SK-N-SH (cell line): ENCODE measurements around the gene CLEC16A. TPM values are rescaled to one million over a fixed set of nuclear protein-coding genes. Genes with fewer than 3 reads are reported as not detected.

ENCODE experiments used
- CTCF ChIA-PET: fragments of 300-600, 350-600 bp; formaldehyde crosslinking; extraction: SDS; loops from one replicate; lab custom pipeline; 2021; lab: Yijun Ruan, JAX
- POLR2A ChIA-PET: fragments of 350-600 bp; sonication (Branson Sonifier 250); formaldehyde crosslinking; extraction: SDS; loops from one replicate; lab custom pipeline; 2020; ENCODE audit warnings: antibody characterized with exemption, inconsistent platforms; lab: Yijun Ruan, JAX
- DNase-seq: peaks from one replicate; pipeline ENCODE4 v3.0.0; 2012
- H2AFZ ChIP-seq: fragments of 200-600 bp; sonication (generic); 2 replicates; pipeline ENCODE4 v1.8.1; 2016; ENCODE audit warnings: antibody characterized with exemption, mild to moderate bottlenecking, low read depth
- H3F3A ChIP-seq: fragments of 200-600 bp; sonication (generic); replicated peaks from 2 replicates; pipeline ENCODE3; 2016; ENCODE audit warnings: antibody characterized with exemption, mild to moderate bottlenecking; ENCODE audit not compliant: insufficient read depth
- H3K27ac ChIP-seq, 2 experiments: fragments of 200-500 bp in 1 of 2; fragments of 200-600 bp in 1 of 2; sonication (Bioruptor generic) in 1 of 2; sonication (generic), shearing (Covaris generic) in 1 of 2; 2 replicates each; pipeline versions ENCODE4 v1.5.1 to v1.6.1; 2014 to 2016; ENCODE audit warnings: low read depth in 2 of 2, inconsistent platforms in 1 of 2, low read length in 1 of 2, mild to moderate bottlenecking in 1 of 2, mixed read lengths in 1 of 2
- H3K27me3 ChIP-seq: fragments of 200-600 bp; sonication (generic), shearing (Covaris generic); 2 replicates; pipeline ENCODE4 v1.6.1; 2016; ENCODE audit warnings: mixed run types; ENCODE audit not compliant: insufficient read depth
- H3K36me3 ChIP-seq, 2 experiments: fragments of 200-500 bp in 1 of 2; fragments of 200-600 bp in 1 of 2; sonication (Bioruptor generic) in 1 of 2; sonication (generic) in 1 of 2; replicated peaks in 1 of 2; 2 replicates each; pipeline versions ENCODE3 to v1.5.1; 2014 to 2016; ENCODE audit warnings: low read length in 1 of 2, mild to moderate bottlenecking in 1 of 2; ENCODE audit not compliant: insufficient read depth in 2 of 2, control insufficient read depth in 1 of 2
- H3K4me1 ChIP-seq, 2 experiments: fragments of 200-500 bp in 1 of 2; fragments of 200-600 bp in 1 of 2; sonication (Bioruptor generic) in 1 of 2; sonication (generic), shearing (Covaris generic) in 1 of 2; 2 replicates each; pipeline versions ENCODE4 v1.5.1 to v1.6.1; 2014 to 2016; ENCODE audit warnings: low read depth in 1 of 2, low read length in 1 of 2, mixed run types in 1 of 2; ENCODE audit not compliant: insufficient read depth in 2 of 2, control insufficient read depth in 1 of 2
- H3K4me2 ChIP-seq: fragments of 200-600 bp; sonication (generic), shearing (Covaris generic); 2 replicates; pipeline ENCODE4 v1.6.1; 2017; ENCODE audit warnings: mixed run types
- H3K4me3 ChIP-seq, 2 experiments: fragments of 200-500 bp in 1 of 2; fragments of 200-600 bp in 1 of 2; sonication (Bioruptor generic) in 1 of 2; sonication (generic), shearing (Covaris generic) in 1 of 2; 2 replicates each; pipeline versions ENCODE4 v1.5.1 to v1.8.1; 2014 to 2016; ENCODE audit warnings: low read depth in 2 of 2, inconsistent platforms in 1 of 2, low read length in 1 of 2, mild to moderate bottlenecking in 1 of 2, mixed read lengths in 1 of 2, moderate library complexity in 1 of 2
- H3K79me2 ChIP-seq: fragments of 200-600 bp; sonication (generic); 2 replicates; pipeline ENCODE4 v1.8.1; 2017; ENCODE audit warnings: mild to moderate bottlenecking; ENCODE audit not compliant: insufficient read depth
- H3K9ac ChIP-seq: fragments of 200-600 bp; sonication (generic); 2 replicates; pipeline ENCODE4 v1.6.1; 2017; ENCODE audit warnings: mixed run types
- H3K9me2 ChIP-seq: fragments of 200-600 bp; sonication (generic); 2 replicates; pipeline ENCODE4 v1.6.1; 2017; ENCODE audit warnings: mixed run types
- H3K9me3 ChIP-seq: fragments of 200-600 bp; sonication (generic); 2 replicates; pipeline ENCODE4 v1.6.1; 2017; ENCODE audit warnings: mixed run types, mild to moderate bottlenecking, moderate library complexity
- H4K20me1 ChIP-seq: fragments of 200-600 bp; sonication (generic); 2 replicates; pipeline ENCODE4 v1.6.1; 2017; ENCODE audit warnings: mild to moderate bottlenecking, mixed run types; ENCODE audit not compliant: insufficient read depth
- CHD2 ChIP-seq: fragments of 150-350 bp; IDR thresholded peaks from 2 replicates; pipeline ENCODE4 v1.6.1; 2018; ENCODE audit warnings: low read length; ENCODE audit not compliant: partially characterized antibody
- ELF1 ChIP-seq: IDR thresholded peaks from 2 replicates; pipeline ENCODE4 v1.4.0; 2012
- EP300 ChIP-seq, 2 experiments: IDR thresholded peaks; 2 replicates each; pipeline versions ENCODE4 v1.4.0 to v1.6.1; 2012; ENCODE audit warnings: borderline replicate concordance in 1 of 2, low read depth in 1 of 2, low read length in 1 of 2
- GABPA ChIP-seq: IDR thresholded peaks from 2 replicates; pipeline ENCODE4 v1.4.0; 2012; ENCODE audit warnings: low read depth, mild to moderate bottlenecking
- IRF3 ChIP-seq: fragments of 150-350 bp; IDR thresholded peaks from 2 replicates; pipeline ENCODE4 v1.6.1; 2016; ENCODE audit warnings: mild to moderate bottlenecking, low read depth, low read length
- MEF2A ChIP-seq: IDR thresholded peaks from 2 replicates; pipeline ENCODE4 v1.4.0; 2012; ENCODE audit warnings: low read depth, borderline replicate concordance
- MXI1 ChIP-seq: IDR thresholded peaks from 2 replicates; pipeline ENCODE4 v1.6.1; 2012; ENCODE audit warnings: mild to moderate bottlenecking, low read depth, low read length, improper control_type of control experiment
- NFIC ChIP-seq: IDR thresholded peaks from 2 replicates; pipeline ENCODE4 v1.4.0; 2012; ENCODE audit warnings: borderline replicate concordance
- NRF1 ChIP-seq: IDR thresholded peaks from 2 replicates; pipeline ENCODE4 v1.6.1; 2012; ENCODE audit warnings: low read depth, mild to moderate bottlenecking, low read length
- PBX3 ChIP-seq: IDR thresholded peaks from 2 replicates; pipeline ENCODE4; 2012
- RFX5 ChIP-seq: IDR thresholded peaks from 2 replicates; pipeline ENCODE4 v1.6.1; 2012; ENCODE audit warnings: mild to moderate bottlenecking, improper control_type of control experiment, low read length
- SIN3A ChIP-seq: IDR thresholded peaks from 2 replicates; pipeline ENCODE4 v1.6.1; 2012; ENCODE audit warnings: low read depth, mild to moderate bottlenecking, low read length, moderate library complexity, borderline replicate concordance
- SMC3 ChIP-seq: IDR thresholded peaks from 2 replicates; pipeline ENCODE4 v1.6.1; 2012; ENCODE audit warnings: low read depth, low read length, improper control_type of control experiment
- TAF1 ChIP-seq: IDR thresholded peaks from 2 replicates; pipeline ENCODE4 v1.6.1; 2012; ENCODE audit warnings: low read depth, mild to moderate bottlenecking, low read length, moderate library complexity, borderline replicate concordance
- TEAD4 ChIP-seq: IDR thresholded peaks from 2 replicates; pipeline ENCODE4 v1.4.0; 2012; ENCODE audit warnings: mild to moderate bottlenecking, borderline replicate concordance; ENCODE audit not compliant: insufficient read depth
- USF2 ChIP-seq: fragments of 150-350 bp; IDR thresholded peaks from 2 replicates; pipeline ENCODE4 v1.6.1; 2017; ENCODE audit warnings: antibody characterized with exemption, low read length, low read depth, borderline replicate concordance
- YY1 ChIP-seq: IDR thresholded peaks from 2 replicates; pipeline ENCODE4 v1.4.0; 2012; ENCODE audit warnings: low read depth, mild to moderate bottlenecking
- WGBS: methylation state at CpG from one replicate; pipeline ENCODE4 v1.1.6; 2017; ENCODE audit warnings: low lambda C conversion rate; 5-methylcytosine and 5-hydroxymethylcytosine counted together
- polyA plus RNA-seq, 3 experiments: library from polyadenylated mRNA; depleted of rRNA; stranded (reverse); fragments of >200 nt; gene quantifications; 2 replicates each; pipeline ENCODE4 v1.2.3, GENCODE V29; 2012
- TF ChIP-seq, protein P1 (sequence below): IDR thresholded peaks from 2 replicates; pipeline ENCODE4 v1.6.1; 2012; ENCODE audit warnings: mild to moderate bottlenecking, low read depth, low read length, moderate library complexity
- TF ChIP-seq, protein P2 (sequence below): IDR thresholded peaks from 2 replicates; pipeline ENCODE4 v1.4.0; 2012; ENCODE audit warnings: low read depth, borderline replicate concordance
- TF ChIP-seq, protein P3 (sequence below): IDR thresholded peaks from 2 replicates; pipeline ENCODE4 v1.4.0; 2012; ENCODE audit warnings: low read depth

Gene CLEC16A
- polyA plus RNA-seq, 1 of the 3 experiments (the other 2 are of a cell fraction) = 13.7 TPM

DNA sequence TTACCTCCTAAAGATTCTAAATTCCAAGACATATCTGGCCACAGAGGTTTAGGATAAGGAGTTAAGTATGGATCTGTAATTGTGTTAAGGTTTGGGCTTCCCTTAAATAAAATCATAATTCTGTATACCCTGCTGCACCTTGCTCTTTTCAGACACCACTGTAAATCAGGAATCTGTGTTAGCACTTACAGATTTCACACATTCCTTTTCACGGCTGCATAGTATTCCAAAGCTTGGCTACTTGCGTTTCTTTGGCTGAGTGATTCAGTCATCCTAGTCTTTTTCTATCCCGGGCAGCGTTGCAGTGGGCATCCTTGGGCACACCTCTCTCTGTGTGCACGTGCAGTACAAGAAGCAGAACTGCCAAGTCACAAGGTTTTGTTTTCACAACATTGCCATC lies 205.8 kb downstream of the CLEC16A start:
- Histone ChIP-seq H3K9me2 (no peaks in the 10 kb centered on the region), H3F3A (peaks cover 4% of the 10 kb centered on the region), H3K4me3 (no peak overlapping the region), H3K4me2 (no peak overlapping the region), H3K27me3 (no peaks in the 10 kb centered on the region), H3K9me3 (no peaks in the 10 kb centered on the region), H3K27ac (no peak overlapping the region), H4K20me1 (no peaks in the 10 kb centered on the region), H3K4me1 (peaks cover 2 to 24% of the 10 kb centered on the region in 2 experiments; a peak in 2 of 4 replicates), H3K79me2 (no peaks in the 10 kb centered on the region), H2AFZ (no peak overlapping the region), H3K9ac (no peak overlapping the region), H3K36me3 (no peaks in the 10 kb centered on the region)
- no peak for DNase-seq
- WGBS = 95% methylated on average over 5 of the region's 5 CpGs
- ChIA-PET CTCF (no interaction called here), POLR2A (no interaction called here)
- TF ChIP-seq YY1 (no peak), PBX3 (no peak), NRF1 (no peak), MEF2A (no peak), MXI1 (no peak), GABPA (no peak), SIN3A (no peak), NFIC (no peak), SMC3 (no peak), TEAD4 (no peak), TAF1 (no peak), CHD2 (no peak), RFX5 (no peak), ELF1 (no peak), USF2 (no peak), EP300 (IDR thresholded peaks at IDR 0.05; ENCODE audit: borderline replicate concordance in 1 of 2, low read depth in 1 of 2, low read length in 1 of 2) (no peak), IRF3 (no peak)
- TF ChIP-seq, protein P1, sequence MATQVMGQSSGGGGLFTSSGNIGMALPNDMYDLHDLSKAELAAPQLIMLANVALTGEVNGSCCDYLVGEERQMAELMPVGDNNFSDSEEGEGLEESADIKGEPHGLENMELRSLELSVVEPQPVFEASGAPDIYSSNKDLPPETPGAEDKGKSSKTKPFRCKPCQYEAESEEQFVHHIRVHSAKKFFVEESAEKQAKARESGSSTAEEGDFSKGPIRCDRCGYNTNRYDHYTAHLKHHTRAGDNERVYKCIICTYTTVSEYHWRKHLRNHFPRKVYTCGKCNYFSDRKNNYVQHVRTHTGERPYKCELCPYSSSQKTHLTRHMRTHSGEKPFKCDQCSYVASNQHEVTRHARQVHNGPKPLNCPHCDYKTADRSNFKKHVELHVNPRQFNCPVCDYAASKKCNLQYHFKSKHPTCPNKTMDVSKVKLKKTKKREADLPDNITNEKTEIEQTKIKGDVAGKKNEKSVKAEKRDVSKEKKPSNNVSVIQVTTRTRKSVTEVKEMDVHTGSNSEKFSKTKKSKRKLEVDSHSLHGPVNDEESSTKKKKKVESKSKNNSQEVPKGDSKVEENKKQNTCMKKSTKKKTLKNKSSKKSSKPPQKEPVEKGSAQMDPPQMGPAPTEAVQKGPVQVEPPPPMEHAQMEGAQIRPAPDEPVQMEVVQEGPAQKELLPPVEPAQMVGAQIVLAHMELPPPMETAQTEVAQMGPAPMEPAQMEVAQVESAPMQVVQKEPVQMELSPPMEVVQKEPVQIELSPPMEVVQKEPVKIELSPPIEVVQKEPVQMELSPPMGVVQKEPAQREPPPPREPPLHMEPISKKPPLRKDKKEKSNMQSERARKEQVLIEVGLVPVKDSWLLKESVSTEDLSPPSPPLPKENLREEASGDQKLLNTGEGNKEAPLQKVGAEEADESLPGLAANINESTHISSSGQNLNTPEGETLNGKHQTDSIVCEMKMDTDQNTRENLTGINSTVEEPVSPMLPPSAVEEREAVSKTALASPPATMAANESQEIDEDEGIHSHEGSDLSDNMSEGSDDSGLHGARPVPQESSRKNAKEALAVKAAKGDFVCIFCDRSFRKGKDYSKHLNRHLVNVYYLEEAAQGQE = no peak
- TF ChIP-seq, protein P2, sequence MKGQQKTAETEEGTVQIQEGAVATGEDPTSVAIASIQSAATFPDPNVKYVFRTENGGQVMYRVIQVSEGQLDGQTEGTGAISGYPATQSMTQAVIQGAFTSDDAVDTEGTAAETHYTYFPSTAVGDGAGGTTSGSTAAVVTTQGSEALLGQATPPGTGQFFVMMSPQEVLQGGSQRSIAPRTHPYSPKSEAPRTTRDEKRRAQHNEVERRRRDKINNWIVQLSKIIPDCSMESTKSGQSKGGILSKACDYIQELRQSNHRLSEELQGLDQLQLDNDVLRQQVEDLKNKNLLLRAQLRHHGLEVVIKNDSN = no peak
- TF ChIP-seq, protein P3, sequence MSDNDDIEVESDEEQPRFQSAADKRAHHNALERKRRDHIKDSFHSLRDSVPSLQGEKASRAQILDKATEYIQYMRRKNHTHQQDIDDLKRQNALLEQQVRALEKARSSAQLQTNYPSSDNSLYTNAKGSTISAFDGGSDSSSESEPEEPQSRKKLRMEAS = no peak
